ENCODE data around the gene TAOK3. TPM values are rescaled to one million over a fixed set of nuclear protein-coding genes. Genes with fewer than 3 reads are reported as not detected.

Gene TAOK3
- total and polyA plus RNA-seq, 2 donors (not counting 1 experiment from before 2014, with no cell fraction given) = 30.0 to 80.4 TPM

- Histone ChIP-seq H4K20me1 (ENCODE audit: control insufficient read depth, insufficient read depth, low read length, poor library complexity, severe bottlenecking) (no peaks in the 10 kb centered on the region), H3K27ac (ENCODE audit: low read length in 2 of 2) (no peak overlapping the region), H3K36me3 (replicated peaks in 1 of 2; ENCODE audit: control extremely low read depth in 1 of 2, control insufficient read depth in 1 of 2, extremely low read depth in 1 of 2, insufficient read depth in 2 of 2, low read length in 1 of 2) (peaks cover 9 to 49% of the 10 kb centered on the region in 2 experiments), H3K79me2 (ENCODE audit: control insufficient read depth, insufficient read depth, low read length) (peaks cover 3% of the 10 kb centered on the region), H3K9me3 (ENCODE audit: control extremely low read depth in 1 of 3, control insufficient read depth in 2 of 3, insufficient read depth in 1 of 3, low read length in 2 of 3) (no peaks in the 10 kb centered on the region), H3K4me2 (replicated peaks; ENCODE audit: low read depth, low read length, poor library complexity, severe bottlenecking) (no peak overlapping the region), H3K4me3 (ENCODE audit: control extremely low read depth in 1 of 5, extremely low read depth in 1 of 5, insufficient read depth in 1 of 5, low read depth in 2 of 5, low read length in 4 of 5) (no peak overlapping the region), H3K27me3 (replicated peaks in 1 of 4; ENCODE audit: control extremely low read depth in 1 of 4, control insufficient read depth in 3 of 4, insufficient read depth in 4 of 4, low read length in 3 of 4) (no peaks in the 10 kb centered on the region), H3K4me1 (ENCODE audit: control insufficient read depth in 2 of 2, insufficient read depth in 2 of 2, low read length in 2 of 2) (no peaks in the 10 kb centered on the region), H2AFZ (ENCODE audit: insufficient read depth, low read depth, low read length, poor library complexity, severe bottlenecking) (no peak overlapping the region), H3K9ac (ENCODE audit: low read length) (no peak overlapping the region)
- WGBS (ENCODE audit: insufficient coverage) = 97% methylated on average over 13 of the region's 13 CpGs
- Mint-ChIP-seq H3K27ac (no peak overlapping the region), H3K4me3 (no peak overlapping the region), H3K9me3 (ENCODE audit: insufficient read depth) (no peaks in the 10 kb centered on the region), H3K27me3 (no peaks in the 10 kb centered on the region), H3K4me1 (peaks cover 6% of the 10 kb centered on the region)
- intact Hi-C loops (cut with micrococcal nuclease) = no loop called here
- no peak for DNase-seq
- ChIA-PET CTCF (no interaction called here), POLR2A (no interaction called here)
- TF ChIP-seq CTCF (IDR thresholded peaks at IDR 0.05) = no peak
- TF ChIP-seq EZH2 (IDR thresholded peaks at IDR 0.05; ENCODE audit: borderline replicate concordance, insufficient read depth, low read depth, low read length, poor library complexity, severe bottlenecking) = no peak
- no peak for ATAC-seq (ENCODE audit: low read depth)
These were observed 228.2 kb downstream of the TAOK3 start for GRCh38 chr12:118144499-118144898.

DNA sequence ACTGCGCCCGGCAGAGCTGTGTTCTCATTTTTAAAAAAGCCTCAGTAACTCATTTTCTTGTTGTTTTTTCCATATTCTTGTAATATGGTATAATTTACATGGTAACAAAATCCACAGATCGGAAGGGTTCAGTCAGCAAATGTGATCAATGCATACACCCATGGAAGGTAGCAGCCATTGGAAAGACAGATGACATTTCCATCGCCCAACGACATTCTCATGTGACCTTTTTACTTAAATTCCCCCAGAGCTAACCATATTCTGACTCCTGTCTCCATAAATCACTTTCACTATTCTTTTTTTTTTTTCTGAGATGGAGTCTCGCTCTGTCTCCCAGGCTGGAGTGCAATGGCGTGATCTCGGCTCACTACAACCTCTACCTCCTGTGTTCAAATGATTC lies 231.9 kb downstream of the TAOK3 start:
- CTCF ChIA-PET = interaction anchor here (1.1 to 2.2 kb wide), 3 partner anchors 43 to 237 kb away, joined by 3 to 6 read pairs (median 5); no protein-coding TSS in a partner anchor
- H3K27me3 ChIP-seq (replicated peaks in 1 of 4; ENCODE audit: control extremely low read depth in 1 of 4, control insufficient read depth in 3 of 4, insufficient read depth in 4 of 4, low read length in 3 of 4) = no peaks in the 10 kb centered on the region
- peaks cover 18% of the 10 kb centered on the region for H3K79me2 ChIP-seq (ENCODE audit: control insufficient read depth, insufficient read depth, low read length)
- H3K9ac ChIP-seq (ENCODE audit: low read length) = no peak overlapping the region
- H3K27ac Mint-ChIP-seq = no peak overlapping the region
- no peak overlapping the region for H3K27ac ChIP-seq (ENCODE audit: low read length in 2 of 2)
- no peak overlapping the region for H3K4me2 ChIP-seq (replicated peaks; ENCODE audit: low read depth, low read length, poor library complexity, severe bottlenecking)
- intact Hi-C loops (cut with micrococcal nuclease) = no loop called here
- peaks cover 7 to 46% of the 10 kb centered on the region in 2 experiments for H3K36me3 ChIP-seq (replicated peaks in 1 of 2; ENCODE audit: control extremely low read depth in 1 of 2, control insufficient read depth in 1 of 2, extremely low read depth in 1 of 2, insufficient read depth in 2 of 2, low read length in 1 of 2)
- H3K4me3 Mint-ChIP-seq = no peak overlapping the region
- H4K20me1 ChIP-seq (ENCODE audit: control insufficient read depth, insufficient read depth, low read length, poor library complexity, severe bottlenecking) = no peaks in the 10 kb centered on the region
- DNase-seq (no peak), ATAC-seq (ENCODE audit: low read depth) (no peak)
- peaks cover 24% of the 10 kb centered on the region for H3K4me1 Mint-ChIP-seq
- H3K9me3 Mint-ChIP-seq (ENCODE audit: insufficient read depth) = no peaks in the 10 kb centered on the region
- no peak overlapping the region for H3K4me3 ChIP-seq (ENCODE audit: control extremely low read depth in 1 of 5, extremely low read depth in 1 of 5, insufficient read depth in 1 of 5, low read depth in 2 of 5, low read length in 4 of 5)
- H3K4me1 ChIP-seq (ENCODE audit: control insufficient read depth in 2 of 2, insufficient read depth in 2 of 2, low read length in 2 of 2) = peaks cover 6 to 12% of the 10 kb centered on the region in 2 donors
- POLR2A ChIA-PET = no interaction called here
- WGBS (ENCODE audit: insufficient coverage) = 93% methylated on average over 3 of the region's 8 CpGs
- TF ChIP-seq EZH2 (IDR thresholded peaks at IDR 0.05; ENCODE audit: borderline replicate concordance, insufficient read depth, low read depth, low read length, poor library complexity, severe bottlenecking) = no peak
- TF ChIP-seq CTCF (IDR thresholded peaks at IDR 0.05) = no peak
- no peaks in the 10 kb centered on the region for H3K9me3 ChIP-seq (ENCODE audit: control extremely low read depth in 1 of 3, control insufficient read depth in 2 of 3, insufficient read depth in 1 of 3, low read length in 2 of 3)
- H2AFZ ChIP-seq (ENCODE audit: insufficient read depth, low read depth, low read length, poor library complexity, severe bottlenecking) = no peak overlapping the region
- H3K27me3 Mint-ChIP-seq = no peaks in the 10 kb centered on the region

Measured in B cell (primary cell).